Measurements from ENCODE around the gene PEMT. TPM values are rescaled to one million over a fixed set of nuclear protein-coding genes. Genes with fewer than 3 reads are reported as not detected.
"Not testable (repeated sequence)": the region's sequence is repeated elsewhere in the genome, so short reads cannot be mapped to it uniquely, and the experiment has no call there.

PEMT gene
- total RNA-seq, 1 donor from 2014 or later = 20.0 TPM

DNA sequence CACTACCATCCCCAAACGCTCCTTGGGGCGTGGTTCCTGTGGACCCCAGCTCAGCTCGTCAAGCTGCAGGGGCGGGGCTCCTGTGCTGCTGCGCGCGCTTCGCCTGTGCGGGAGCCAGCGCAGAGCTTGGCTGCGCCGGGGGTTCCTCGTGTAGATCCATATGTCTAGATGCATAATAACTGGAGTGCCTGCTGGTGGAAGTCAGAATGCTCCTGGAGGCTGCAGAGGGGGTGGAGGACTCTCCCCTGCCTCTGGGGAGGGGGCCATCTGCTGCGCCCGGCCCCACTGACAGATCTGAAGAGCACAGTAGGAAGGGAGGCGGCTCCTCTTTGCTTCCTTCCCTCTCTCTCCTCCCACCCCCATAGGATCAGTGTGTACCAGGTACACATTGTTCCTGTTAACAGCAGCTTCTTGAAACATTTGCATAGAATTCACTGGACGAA is 99.9 kb downstream of the PEMT start:
- no peak for DNase-seq (ENCODE audit: low read depth in 2 of 2)

DNA sequence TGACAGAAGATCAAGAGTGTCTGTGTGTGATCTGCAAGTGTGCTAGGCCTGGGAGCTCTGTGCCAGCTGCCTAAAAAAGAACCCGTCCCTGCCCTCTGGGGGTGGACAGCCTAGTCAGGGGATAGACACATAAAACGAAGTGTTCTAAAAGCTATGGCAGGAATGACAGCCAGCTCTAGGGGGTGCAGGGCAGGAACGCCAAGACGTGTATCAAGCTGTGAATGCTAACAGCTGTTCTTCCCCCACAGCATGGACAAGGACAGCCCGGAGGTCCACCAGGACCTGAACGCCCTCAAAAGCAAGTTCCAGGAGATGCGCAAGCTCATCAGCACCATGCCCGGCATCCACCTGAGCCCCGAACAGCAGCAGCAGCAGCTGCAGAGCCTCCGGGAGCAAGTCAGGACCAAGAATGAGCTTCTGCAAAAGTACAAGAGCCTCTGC is 100.5 kb downstream of the PEMT start:
- no peak for DNase-seq (ENCODE audit: low read depth in 2 of 2)

DNA sequence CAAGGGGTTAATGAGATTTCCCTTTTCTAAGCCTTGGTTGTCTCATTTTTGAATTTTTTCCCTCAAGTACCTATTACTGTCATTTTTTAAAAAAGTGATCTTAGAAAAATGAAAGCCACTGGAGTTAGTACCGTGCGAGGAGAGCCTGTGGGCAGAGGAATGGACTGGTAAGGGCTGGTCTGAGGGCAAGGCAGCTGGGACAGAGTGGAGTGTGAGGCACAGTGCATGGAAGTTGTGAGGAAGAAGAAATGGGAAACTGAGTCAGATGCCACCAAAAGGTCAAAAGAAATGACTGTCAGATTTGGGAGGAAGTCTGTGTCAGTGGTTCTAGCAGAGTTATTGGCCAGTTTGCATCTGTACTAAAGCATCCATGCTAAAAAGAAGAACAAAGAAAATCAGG is 103.5 kb downstream of the PEMT start:
- DNase-seq (ENCODE audit: low read depth in 2 of 2) = no peak

DNA sequence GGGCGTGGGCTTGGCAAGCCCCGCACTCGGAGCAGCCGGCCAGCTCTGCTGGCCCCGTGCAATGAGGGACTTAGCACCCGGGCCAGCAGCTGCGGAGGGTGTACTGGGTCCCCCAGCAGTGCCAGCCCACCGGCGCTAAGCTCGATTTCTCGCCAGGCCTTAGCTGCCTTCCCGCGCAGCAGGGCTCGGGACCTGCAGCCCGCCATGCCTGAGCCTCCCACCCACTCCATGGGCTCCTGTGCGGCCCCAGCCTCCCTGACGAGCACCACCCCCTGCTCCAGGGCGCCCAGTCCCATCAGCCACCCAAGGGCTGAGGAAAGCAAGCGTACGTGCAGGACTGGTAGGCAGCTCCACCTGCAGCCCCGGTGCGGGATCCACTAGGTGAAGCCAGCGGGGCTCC is 105.1 kb downstream of the PEMT start:
- DNase-seq (ENCODE audit: low read depth in 2 of 2) = not testable (repeated sequence)

DNA sequence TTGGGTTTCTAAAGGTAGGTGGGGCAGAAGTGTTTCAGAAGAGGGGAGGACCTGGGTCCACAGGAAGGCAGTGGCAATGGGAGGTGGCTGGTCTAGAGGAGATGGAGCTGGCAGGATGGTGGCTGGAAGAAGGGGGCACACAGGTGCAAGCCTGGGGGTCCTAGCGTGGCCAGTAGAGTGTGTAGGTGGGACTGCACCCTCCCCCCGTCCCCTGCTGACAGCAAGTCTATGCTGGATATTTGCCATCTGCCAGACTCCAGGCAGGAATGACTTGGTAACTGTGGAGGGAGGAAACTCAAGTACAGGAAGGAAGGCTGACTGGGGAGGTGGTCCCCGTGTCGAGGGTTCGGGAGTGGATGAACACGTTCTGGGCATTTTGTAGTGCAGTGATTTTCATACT is 106.1 kb downstream of the PEMT start:
- peak in 1 of 2 donors; percentile 19 for DNase-seq (ENCODE audit: low read depth in 2 of 2)

DNA sequence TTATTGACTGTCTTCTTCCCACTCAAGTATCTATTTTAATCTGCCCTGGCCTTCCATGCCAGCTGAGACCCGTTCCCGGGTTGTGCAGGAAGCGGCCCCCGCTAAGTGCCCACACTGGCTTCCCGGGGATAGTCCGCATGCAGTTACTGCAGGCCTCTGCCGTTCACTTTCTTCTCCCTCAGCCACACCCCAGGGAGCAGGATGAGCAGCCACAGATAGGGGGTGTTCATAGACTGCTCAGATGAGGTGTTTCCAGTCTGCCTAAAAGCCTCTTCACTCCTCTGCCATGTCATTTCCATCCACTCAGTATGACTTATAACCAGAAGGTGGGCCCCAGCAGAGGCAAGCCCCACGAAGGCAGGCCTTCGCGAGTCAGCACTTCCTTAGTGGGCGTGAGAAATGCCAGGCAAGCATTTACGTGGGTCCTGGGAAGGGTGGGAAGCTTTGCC is 107.0 kb downstream of the PEMT start:
- DNase-seq (ENCODE audit: low read depth in 2 of 2) = peak in 1 of 2 donors; percentile 41

DNA sequence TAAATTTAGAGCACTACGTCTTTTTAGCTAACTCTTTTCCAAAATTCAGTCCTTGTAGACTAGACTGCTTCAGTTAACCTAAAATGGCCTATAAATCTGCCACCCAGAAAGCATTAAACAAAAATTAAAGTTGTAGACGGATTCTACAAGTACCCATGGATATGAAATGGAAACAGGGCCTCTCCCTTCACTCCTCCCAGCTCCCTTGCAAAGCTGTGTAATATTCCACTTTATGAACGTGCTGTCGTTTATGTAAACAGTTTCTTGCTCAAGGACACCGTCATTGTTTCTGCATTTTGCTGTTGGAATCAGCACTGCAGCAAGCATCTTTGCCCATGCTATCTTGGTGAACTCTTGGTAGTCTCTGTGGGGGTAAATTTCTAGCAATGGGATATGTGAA is 109.6 kb downstream of the PEMT start:
- no peak for DNase-seq (ENCODE audit: low read depth in 2 of 2)

DNA sequence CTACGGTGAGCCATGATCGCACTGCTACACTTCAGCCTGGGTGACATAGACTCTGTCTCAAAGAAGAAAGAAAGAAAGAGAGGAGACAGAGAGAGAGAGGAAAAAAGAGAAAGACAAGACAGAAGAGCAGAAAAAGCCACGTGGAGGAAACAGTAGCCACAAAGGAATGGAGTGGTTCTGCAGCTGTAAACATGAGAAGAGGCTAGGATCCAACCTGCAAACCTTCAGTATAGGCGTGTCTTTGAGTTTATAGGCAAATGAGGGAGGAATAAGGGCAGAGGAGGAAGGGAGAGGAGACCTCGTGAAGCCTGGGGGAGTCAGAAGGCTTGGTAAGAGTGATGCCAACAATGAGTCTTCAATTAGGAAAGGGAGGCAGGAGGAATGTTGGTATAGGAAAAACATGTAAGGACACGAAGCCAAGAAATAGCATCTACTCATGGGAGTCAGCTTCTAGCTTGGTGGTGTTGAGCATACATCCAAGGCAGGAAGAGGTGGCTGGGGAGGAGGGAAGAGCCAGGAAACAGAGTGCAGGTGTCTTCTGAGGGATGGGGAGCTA is 110.8 kb downstream of the PEMT start:
- DNase-seq (ENCODE audit: low read depth in 2 of 2) = no peak

DNA sequence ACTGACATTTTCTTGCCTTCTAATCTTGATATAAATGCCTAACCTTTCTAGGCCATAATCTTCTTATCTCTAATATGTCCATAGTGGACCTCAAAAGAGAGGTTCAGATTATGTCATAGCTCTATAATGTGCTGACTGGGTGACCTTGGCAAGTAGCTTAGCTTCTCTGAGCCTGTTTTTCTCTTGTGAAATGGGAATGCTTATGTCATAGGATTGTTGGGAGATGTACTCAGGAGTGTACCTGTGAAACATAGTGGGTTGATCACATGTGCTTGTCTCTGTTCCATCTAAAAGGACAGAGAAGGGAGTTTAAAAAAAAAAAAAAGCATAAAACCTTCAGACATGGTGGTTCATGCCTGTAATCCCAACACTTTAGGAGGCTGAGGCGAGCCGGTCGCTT is 112.3 kb downstream of the PEMT start:
- no peak for DNase-seq (ENCODE audit: low read depth in 2 of 2)

DNA sequence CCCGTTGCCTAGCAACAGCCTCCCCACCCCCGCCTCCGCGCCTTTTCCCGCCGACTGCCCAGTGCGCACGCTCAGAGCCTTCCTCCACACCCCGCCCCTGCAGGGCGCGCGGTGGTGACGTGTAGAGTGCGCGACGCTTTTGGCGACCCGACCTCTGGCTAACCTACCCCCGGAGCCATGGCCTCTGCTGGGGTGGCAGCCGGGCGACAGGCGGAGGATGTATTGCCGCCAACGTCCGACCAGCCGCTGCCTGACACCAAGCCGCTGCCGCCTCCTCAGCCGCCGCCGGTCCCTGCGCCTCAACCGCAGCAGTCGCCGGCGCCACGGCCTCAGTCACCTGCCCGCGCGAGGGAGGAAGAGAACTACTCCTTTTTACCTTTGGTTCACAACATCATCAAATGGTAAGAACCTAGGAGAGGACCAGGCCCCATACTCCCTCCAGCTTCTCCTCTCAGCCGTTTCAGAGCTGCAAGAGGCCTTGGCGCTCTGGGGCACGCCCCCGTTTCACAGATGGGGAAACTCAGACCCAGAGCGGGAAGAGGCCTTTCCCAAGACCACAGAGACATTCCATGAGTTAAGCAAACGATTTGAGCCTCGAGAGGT is 114.5 kb downstream of the PEMT start, which contains the start of gene MED9:
Gene MED9 (plus strand): TSS at position 136 of the 603 bp plus-strand sequence. CDS start 42 bp downstream, at position 178.
- DNase-seq (ENCODE audit: low read depth in 2 of 2) = peak; percentile 88 to 95

DNA sequence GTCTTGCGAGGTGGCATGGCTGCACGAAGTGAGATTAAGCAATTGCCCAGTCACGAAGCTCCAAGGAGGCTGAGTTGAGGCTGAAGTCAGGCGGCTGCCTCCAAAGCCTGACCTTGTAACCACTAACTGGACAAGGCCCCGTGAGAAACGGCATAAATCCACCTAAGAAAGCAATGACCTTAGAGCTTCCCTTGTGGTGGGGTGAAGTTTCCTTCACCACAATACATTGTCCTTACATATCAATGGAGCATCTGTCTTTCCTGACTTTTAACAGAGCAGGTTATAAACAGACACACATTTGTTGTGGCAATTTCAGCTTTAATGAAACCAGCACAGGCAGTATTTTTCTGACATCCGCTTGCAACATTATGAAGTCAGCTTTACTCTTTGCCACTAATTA is 117.2 kb downstream of the PEMT start:
- no peak for DNase-seq (ENCODE audit: low read depth in 2 of 2)

DNA sequence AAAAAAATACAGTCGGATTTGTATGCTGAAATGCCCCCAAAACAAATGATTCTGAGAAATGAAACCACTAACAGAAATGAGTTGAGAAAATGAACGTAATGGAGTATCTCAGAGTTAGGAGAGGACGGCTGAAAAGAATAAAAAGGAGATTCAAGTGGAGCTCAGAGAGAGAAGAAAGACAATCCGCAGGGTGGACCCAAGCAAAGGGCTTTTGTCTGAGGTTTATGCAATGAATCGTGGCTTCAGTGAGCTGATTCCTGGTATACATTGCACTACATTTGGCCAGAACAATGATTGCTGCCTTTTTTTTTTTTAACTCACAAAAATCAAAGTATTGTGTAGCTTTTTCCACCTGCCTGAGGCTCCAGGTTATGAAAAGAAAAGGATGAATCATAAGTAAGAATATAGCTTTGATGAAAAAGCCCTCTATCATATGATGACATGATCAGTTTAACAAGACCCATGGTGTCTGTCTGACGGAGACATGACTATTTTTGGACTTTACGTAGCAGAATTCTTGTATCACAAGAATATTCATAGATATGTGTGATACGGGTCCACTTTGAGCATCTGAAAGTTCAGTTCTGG is 119.1 kb downstream of the PEMT start:
- no peak for DNase-seq (ENCODE audit: low read depth in 2 of 2)

DNA sequence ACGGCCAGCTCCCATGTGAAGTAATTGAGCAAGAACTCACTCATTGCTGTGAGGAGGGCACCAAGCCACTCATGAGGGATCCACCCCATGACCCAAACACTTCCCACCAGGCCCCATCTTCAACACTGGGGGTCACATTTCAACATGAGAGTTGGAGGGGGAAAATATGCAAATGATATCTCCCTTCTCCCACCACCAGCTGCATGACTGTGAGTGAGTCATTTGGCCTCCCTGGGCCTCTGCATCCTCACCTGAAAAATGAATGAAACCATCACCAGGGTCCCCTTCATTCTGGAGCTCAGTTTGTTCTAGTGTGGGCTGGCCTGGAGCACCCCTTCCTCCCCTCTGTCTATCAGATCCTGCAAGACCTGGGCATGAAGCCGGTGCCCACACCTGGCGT is 121.5 kb downstream of the PEMT start:
- no peak for DNase-seq (ENCODE audit: low read depth in 2 of 2)

DNA sequence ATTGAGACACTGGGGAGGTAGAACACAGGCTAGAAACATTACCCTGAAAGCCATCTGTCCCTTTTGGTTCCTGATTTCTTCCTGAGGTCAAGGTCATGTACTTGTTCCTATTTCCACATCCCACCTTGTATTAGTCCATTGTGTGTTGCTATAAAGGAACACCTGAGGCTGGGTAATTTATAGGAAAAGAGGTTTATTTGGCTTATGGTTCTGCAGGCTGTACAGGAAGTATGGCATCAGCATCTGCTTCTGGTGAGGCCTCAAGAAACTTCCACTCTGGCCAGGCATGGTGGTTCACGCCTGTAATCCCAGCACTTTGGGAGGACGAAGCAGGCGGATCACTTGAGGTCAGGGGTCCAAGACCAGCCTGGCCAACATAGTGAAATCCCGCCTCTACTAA is 122.2 kb downstream of the PEMT start:
- no peak for DNase-seq (ENCODE audit: low read depth in 2 of 2)

DNA sequence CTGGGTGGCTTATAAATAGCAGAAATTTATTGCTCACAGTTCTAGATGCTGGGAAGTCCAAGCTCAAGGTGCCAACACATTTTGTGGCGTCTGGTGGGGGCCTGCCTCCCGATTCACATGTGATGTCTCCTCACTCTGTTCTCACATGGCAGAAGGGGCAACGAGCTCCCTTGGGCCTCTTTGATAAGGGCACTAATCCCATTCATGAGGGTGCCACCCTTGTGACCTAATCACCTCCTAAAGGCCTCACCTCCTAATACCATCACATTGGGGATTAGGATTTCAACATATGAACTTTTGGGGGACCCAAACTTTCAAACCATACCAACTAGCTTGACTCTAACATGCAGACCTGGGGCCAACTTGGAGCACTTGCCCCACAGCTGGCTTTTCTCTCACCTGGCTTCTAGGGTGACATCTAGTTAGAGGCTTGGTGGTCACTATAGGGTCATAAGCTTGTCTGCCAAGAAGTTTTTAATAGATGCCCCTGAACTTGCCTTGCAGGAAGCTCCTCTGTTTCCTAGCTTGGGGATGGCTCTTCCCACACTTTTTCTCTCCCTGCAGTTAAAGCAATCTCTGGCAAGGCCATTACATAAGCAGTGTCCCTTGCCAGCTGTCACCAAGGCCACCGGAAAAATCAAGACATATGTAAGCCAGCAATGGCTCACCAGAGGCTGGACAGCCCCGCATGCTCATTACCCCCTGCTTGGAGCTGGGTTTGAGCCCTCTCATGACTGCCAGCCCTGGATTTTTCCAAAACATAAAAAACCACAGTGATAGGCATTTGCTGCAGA is 123.1 kb downstream of the PEMT start:
- DNase-seq (ENCODE audit: low read depth in 2 of 2) = peak in 1 of 2 donors; percentile 24

DNA sequence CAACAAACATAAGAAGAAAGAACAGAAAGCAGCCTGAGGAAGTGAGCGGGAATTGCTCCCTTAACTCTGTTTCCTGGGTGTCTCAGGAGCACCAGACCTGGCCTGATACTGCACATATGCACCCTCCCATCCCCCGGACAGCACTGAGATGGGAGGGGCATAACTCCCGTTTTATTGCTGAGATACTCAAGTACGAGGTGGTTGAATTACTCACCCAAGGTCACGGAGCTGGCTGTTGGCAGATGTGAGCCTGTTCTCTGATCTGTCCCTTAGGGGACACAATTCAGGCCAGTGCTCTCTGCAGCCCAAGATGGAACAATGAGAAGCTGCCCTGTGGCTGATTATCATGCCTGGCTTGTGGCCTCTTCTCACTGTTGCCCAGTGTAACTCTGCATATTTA is 123.8 kb downstream of the PEMT start:
- DNase-seq (ENCODE audit: low read depth in 2 of 2) = no peak

DNA sequence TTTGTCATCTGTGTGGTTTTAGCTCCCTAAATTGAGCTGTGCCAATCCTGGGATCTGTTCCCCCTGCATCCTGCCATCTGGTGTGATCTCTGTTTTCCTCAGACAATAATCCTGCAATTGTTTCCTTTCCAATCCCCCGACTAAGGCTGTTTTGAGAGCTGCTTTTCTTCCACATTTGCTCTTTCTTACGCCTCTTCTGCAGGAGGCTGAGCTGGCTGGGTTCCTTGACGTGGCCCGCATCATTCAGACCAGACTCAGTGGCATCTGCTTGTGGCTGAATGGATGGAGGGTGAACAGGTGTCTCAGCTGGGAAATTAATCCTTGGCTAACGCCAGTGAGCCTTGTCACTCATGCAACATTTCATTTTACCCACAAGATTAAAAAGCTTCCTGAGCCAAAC is 124.5 kb downstream of the PEMT start:
- no peak for DNase-seq (ENCODE audit: low read depth in 2 of 2)

DNA sequence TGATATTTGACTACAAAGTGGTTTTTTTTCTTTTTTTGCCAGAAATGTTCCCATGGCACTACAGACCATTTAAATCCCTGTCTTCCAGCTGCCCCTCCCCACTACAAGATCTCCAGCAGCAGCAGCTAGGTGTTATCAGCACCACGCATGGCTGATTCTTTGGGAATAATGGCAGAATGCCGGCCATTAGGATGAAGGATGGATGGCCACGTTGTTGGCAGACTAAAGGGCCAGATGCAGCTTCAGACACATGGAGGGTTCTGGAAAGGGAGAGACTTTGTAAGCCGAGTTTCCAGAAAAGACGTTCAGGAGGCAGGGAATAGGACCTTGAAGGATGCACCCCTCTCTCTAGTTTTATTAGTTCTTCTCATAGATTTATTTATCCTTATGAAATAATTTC is 125.0 kb downstream of the PEMT start:
- DNase-seq (ENCODE audit: low read depth in 2 of 2) = no peak

DNA sequence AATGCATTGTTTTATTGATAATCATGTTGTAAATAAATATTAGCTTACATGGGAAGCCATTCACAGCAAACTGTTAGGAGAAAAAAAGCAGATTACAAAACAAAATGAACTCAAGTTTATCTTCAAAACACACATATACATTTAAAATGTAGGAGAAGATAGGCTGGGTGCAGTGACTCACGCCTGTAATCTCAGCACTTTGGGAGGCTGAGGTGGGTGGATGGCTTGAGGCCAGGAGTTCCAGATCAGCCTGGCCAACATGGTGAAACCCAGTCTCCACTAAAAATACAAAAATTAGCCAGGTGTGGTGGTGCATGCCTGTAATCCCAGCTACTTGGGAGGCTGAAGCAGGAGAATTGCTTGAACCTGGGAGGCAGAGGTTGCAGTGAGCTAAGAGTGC is 125.6 kb downstream of the PEMT start:
- not testable (repeated sequence) for DNase-seq (ENCODE audit: low read depth in 2 of 2)

DNA sequence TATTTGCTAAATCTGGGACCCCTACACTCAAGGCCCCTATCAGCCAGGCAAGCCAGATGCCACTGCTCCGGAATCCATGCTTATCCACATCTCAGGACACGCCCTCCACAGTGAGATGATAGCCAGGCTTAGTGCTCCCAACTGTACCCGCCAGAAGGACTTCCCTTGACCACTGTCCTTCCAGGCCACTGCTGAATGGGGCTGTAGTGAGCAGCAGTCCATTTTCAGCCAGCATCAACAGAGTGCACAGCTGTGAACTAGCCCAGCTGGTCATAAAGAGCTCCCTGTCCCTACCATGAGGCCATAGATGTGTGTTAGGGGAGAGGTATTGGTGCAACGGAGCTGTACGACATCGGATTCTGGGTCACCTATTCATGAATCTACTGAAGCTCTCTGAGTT is 127.7 kb downstream of the PEMT start:
- DNase-seq (ENCODE audit: low read depth in 2 of 2) = no peak

DNA sequence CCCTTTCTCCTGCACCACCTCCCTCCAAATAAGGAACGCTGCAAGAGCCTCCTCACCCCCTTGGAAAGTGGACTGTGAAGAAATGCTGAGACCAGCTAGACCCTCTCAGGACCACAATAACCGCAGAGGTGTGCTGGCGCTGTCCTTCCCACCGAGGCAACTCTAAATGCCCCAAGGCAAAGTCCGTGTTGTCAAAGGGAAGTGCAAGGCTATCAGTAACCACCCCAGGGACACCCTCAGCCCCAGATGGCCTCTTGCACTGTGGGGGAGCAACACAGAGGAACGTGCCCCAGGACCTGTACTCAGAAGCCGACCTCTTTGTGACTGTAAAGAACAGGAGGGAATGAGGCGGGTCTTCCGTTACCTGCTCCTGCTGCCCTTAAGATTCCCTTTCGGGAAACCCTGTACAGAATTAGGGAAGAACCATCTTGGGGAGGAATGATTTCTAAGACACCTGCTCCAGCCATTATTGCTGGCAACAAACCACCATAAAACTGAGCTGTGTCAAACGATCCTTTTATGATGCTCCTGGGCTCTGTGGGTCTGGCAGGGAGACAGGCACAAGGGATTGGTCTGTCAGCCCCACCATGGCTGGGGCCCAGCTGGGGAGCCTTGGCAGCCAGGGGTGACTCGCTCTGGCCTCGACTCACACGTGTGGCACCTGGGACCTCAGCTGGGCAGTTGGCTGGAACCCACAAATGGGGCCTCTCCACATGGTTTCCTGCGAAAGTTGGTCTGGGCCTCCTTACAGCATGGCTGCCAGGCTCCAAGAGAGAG is 129.3 kb downstream of the PEMT start:
- DNase-seq (ENCODE audit: low read depth in 2 of 2) = no peak

Measured in lung microvascular endothelial cell (primary cell).